T-helper 22 cell (primary cell): ENCODE results near the gene MOB3C.

Source experiments
- DNase-seq: peaks from one replicate; pipeline ENCODE4 v3.0.0-alpha.2; 2020; ENCODE audit warnings: low read depth

MOB3C gene

GRCh38 chr1:46571691-46572225 lies 44.9 kb downstream of the MOB3C start:
- DNase-seq, result no peak

DNA sequence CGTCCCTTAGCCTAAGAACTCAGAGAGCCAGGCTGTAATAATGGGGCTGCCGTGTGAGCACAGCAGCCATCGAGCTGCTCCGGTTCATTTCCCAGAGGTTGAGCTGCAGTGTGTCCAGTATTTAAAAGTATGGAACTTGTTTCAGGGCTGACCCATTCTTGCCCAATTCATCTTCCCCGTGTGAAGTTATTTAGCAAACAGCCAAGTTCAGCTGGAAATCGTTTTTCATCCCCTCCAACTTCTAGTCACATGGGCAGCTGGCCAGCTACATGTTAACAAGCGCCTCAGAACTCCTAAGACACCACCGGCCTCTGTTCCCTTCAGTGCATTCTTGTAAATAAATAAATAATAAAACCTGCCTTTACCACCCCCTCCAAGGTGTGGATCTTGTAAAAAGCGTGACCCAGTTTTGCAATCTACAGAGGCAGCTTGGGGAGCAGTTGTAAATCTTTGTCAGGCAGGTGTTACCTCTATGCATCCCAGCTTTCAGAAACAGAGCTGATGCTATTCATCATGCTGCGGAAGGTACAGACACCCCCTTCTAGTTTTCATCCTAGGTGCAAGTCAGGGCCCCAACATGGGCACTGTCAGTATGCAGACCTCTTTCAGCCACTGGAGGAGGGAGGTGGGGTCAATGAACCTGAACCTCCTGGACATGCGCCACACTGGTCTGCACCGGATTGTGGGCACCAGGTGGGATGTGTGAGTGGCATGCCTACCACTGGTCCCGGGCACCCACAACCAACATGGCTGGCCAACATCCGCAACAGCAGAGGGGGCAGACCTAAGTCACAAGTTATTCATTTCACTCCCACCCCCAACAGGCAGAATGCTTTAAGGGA lies 46.5 kb downstream of the MOB3C start:
- no peak for DNase-seq

DNA sequence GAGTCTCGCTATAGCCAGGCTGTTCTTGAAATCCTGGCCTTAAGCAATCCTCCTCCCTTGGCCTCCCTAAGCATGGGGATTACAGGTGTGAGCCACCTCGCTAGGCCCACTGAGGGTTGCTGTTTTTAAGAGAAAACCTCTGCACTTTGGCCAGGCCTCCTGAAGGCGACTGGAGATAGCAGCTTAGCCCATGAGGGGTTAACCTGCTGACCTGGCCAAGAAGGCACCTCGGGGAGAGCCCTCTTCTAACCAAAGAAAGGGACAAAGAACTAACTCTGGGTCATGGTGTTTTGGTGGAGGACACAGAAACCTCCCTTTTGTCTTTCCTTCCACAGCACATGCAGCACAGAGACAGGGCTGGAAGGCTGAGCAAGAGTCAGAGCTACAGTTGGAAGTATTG lies 47.5 kb downstream of the MOB3C start:
- DNase-seq, result no peak

GRCh38 chr1:46568461-46568891 lies 48.1 kb downstream of the MOB3C start:
- DNase-seq, result no peak

DNA sequence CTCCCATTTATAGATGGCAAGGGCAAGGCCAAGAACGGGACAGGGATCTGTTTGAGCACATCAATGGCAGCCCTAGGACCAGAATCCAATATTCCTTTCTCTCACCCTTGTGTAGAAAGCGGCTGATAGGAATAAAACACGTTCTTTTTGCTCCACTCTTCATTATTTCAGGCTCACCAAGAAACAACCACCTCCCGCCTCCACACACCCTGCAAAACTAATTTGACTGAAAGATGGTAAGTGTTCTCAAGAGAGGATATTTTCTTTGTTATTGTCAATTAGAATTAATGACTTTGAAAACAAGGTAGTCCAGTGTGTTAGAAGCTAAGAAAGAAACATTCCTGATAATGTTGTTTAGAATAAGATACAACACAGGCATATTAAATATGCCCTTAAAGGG lies 53.3 kb downstream of the MOB3C start:
- no peak for DNase-seq

- no peak for DNase-seq
These were observed 54.1 kb downstream of the MOB3C start for GRCh38 chr1:46562498-46562897.

GRCh38 chr1:46558966-46559365 lies 57.6 kb downstream of the MOB3C start:
- no peak for DNase-seq

- DNase-seq, result no peak
These were observed 58.3 kb downstream of the MOB3C start for GRCh38 chr1:46558141-46558963.
